Ectodermal cell (in vitro differentiated cells): ENCODE data around the gene GAN.

Experiments
- H3K27ac ChIP-seq: 2 replicates; pipeline ENCODE4 v1.7.0; 2013; ENCODE audit warnings: mild to moderate bottlenecking, low read depth, low read length; ENCODE audit not compliant: insufficient read depth, poor library complexity, severe bottlenecking
- H3K27me3 ChIP-seq: 2 replicates; pipeline ENCODE4 v1.7.0; 2013; ENCODE audit warnings: mild to moderate bottlenecking, low read length; ENCODE audit not compliant: insufficient read depth, control insufficient read depth, poor library complexity, severe bottlenecking
- H3K36me3 ChIP-seq: one replicate; pipeline ENCODE4 v1.7.0; 2013; ENCODE audit warnings: low read length; ENCODE audit not compliant: control insufficient read depth, insufficient read depth
- H3K4me1 ChIP-seq: one replicate; pipeline ENCODE4 v1.7.0; 2013; ENCODE audit warnings: low read length; ENCODE audit not compliant: control insufficient read depth, insufficient read depth
- H3K4me3 ChIP-seq: 2 replicates; pipeline ENCODE4 v1.7.0; 2013; ENCODE audit warnings: low read depth, low read length, control low read depth; ENCODE audit not compliant: insufficient read depth
- H3K9me3 ChIP-seq: 2 replicates; pipeline ENCODE4 v1.7.0; 2013; ENCODE audit warnings: mild to moderate bottlenecking, low read length, moderate library complexity; ENCODE audit not compliant: control insufficient read depth
- WGBS, 2 experiments: methylation state at CpG; one replicate each; pipeline ENCODE4 v1.1.7; 2013; ENCODE audit warnings: missing lambda C conversion rate in 2 of 2; 5-methylcytosine and 5-hydroxymethylcytosine counted together

GAN gene

DNA sequence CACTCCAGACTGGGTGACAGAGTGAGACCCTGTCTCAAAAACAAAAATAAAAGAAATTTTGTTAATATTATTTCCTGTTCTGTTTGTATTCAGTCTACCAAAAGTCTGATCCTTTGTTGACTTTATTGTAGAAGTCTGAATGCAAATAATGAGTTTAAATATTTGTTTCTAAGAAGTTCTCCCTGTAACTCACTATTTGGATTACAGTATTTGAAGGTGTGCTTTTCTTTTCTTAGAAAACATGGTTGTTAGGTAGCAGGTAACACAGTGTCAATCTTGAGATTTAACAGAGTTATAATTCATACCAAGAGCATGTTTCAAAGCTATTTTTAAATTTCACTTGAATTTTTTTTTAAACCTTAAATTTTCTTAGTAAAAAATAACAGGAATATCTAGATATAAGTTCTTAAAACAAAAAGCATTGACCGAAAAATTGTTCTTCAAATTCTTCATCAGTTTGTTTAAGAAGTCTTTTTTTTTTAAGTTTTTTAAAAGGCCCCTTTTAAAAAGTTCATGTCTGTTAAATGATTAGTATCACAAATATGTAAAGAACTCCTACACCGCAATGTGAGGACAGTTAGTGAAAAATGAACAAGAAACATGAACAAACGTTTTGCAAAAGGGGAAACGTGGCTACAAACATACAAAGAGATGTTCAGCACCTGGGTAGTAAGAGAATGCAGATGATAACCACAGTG is 35.0 kb downstream of the GAN start:
- Histone ChIP-seq H3K27me3 (no peaks in the 10 kb centered on the region), H3K36me3 (no peaks in the 10 kb centered on the region), H3K4me1 (no peaks in the 10 kb centered on the region), H3K4me3 (no peak overlapping the region), H3K9me3 (peaks cover 5% of the 10 kb centered on the region), H3K27ac (no peak overlapping the region)
- WGBS, 2 experiments: 92 to 95% methylated on average over 3 of the region's 4 CpGs

DNA sequence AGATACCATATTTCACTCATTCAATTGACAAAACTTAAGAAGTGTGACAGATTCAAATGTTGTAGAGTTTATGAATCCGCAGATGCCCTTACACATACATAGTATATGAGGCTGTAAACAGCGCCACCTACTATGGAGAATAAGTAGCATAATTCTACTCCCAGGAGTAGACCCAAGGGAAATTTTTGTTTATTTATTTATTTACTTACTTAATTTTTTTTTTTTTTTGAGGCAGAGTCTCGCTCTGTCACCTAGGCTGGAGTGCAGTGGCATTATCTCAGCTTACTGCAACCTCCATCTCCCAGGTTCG is 35.5 kb downstream of the GAN start:
- H3K27me3 ChIP-seq: no peaks in the 10 kb centered on the region
- no peak overlapping the region for H3K27ac ChIP-seq

GRCh38 chr16:81353895-81354294 is 39.1 kb downstream of the GAN start:
- Histone ChIP-seq H3K36me3 (peaks cover 4% of the 10 kb centered on the region), H3K9me3 (no peaks in the 10 kb centered on the region), H3K4me1 (no peaks in the 10 kb centered on the region), H3K27me3 (no peaks in the 10 kb centered on the region), H3K27ac (no peak overlapping the region), H3K4me3 (no peak overlapping the region)
- WGBS, 2 experiments: 98 to 99% methylated on average over 3 of the region's 3 CpGs

More for the DNA sequence above, 35.5 kb downstream of the GAN start:
- no peak overlapping the region for H3K4me3 ChIP-seq
- H3K9me3 ChIP-seq: peaks cover 5% of the 10 kb centered on the region
- no peaks in the 10 kb centered on the region for H3K4me1 ChIP-seq
- 94 to 98% methylated on average over 2 to 4 of the region's 4 CpGs for WGBS, 2 experiments
- no peaks in the 10 kb centered on the region for H3K36me3 ChIP-seq

DNA sequence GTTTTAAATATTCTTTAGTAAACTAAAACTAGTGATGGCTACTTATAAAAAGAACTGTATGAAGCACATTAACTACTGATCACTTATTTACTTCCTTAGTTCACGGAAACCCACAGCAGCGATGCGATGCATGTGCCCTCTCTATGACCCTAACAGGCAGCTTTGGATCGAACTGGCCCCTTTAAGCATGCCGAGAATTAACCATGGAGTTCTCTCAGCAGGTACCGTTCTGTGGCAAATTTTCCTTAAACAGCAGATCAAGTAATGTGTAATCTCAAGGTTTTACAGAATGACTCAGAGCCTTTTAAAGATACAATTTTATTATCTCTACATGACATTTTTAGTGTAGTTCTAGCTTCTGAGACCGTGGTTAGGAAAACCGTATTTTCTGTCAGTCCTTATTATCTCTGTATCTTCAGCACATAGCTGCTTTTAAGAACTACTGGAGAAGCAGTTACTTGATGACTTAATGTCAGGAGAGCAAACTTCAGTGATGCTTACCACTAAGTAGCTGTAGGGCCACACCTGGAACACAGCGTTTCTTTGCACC is 43.0 kb downstream of the GAN start:
- Histone ChIP-seq H3K4me3 (no peak overlapping the region), H3K27me3 (no peaks in the 10 kb centered on the region), H3K9me3 (no peaks in the 10 kb centered on the region), H3K27ac (no peak overlapping the region), H3K36me3 (peaks cover 6% of the 10 kb centered on the region), H3K4me1 (no peaks in the 10 kb centered on the region)
- 95 to 96% methylated on average over 8 to 9 of the region's 9 CpGs for WGBS, 2 experiments

DNA sequence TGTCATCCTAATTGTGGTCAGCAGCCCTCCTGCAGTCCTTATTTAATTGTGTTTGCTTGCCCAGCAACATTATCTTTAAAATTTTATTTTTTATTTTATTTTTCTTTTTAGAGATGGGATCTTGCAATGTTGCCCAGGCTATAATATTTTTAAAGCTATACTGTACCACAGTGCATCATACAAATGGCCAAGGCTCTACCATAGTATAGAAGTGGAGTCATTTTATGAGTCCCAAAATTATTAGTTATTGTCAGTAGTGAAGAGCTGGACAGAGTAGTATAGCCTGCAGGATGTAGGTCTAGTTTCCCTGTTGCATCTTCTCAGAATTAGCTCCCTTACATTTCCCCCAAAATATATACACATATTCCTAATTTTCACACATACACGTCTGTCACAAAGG is 44.1 kb downstream of the GAN start:
- Histone ChIP-seq H3K9me3 (no peaks in the 10 kb centered on the region), H3K27ac (no peak overlapping the region), H3K36me3 (peaks cover 13% of the 10 kb centered on the region), H3K4me3 (no peak overlapping the region), H3K4me1 (no peaks in the 10 kb centered on the region), H3K27me3 (no peaks in the 10 kb centered on the region)
- 100% methylated on average over 1 of the region's 1 CpG; no CpG with 5 or more reads in 1 of the 2 experiments for WGBS, 2 experiments

DNA sequence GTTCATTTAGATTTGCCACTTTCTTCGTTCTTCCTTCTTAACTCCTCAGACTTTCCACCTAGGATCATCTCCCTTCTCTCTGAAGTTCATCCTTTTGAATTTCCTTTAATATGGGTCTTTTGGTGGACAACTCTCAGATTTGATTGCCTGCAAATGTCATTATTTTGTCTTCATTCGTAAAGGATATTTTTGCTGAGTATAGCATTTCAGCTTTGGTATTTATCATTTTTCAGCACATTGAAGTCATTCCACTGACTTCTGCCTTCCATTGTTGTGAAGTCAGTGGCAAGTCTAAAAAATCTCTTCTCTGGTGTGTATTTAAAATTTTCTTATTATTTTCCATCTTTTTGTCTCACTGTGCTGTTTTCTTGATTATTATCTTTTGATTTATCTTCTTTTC is 45.4 kb downstream of the GAN start:
- Histone ChIP-seq H3K27ac (no peak overlapping the region), H3K4me3 (no peak overlapping the region), H3K4me1 (no peaks in the 10 kb centered on the region), H3K36me3 (peaks cover 25% of the 10 kb centered on the region), H3K9me3 (no peaks in the 10 kb centered on the region), H3K27me3 (no peaks in the 10 kb centered on the region)
- WGBS, 2 experiments: 100% methylated on average over 1 to 2 of the region's 2 CpGs

DNA sequence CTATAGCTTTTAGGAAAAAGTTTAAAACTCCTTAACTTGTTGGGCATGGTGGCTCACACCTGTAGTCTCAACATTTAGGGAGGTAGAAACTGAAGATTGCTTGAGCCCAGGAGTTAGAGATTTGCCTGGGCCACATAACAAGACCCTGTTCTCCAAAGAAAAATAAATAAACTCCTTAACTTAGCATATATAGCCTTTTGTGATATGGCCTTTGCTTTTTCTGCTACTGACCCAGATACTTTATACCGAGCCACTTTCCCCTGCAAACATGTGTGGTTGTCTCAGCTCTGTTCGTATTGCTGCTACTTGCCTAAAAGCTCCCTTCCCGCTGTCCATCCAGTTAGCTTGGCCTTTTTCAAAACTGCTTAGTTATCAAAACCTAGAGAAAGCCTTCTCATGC is 51.0 kb downstream of the GAN start:
- Histone ChIP-seq H3K27me3 (no peaks in the 10 kb centered on the region), H3K36me3 (peaks cover 23% of the 10 kb centered on the region), H3K27ac (no peak overlapping the region), H3K4me1 (no peaks in the 10 kb centered on the region), H3K4me3 (no peak overlapping the region), H3K9me3 (no peaks in the 10 kb centered on the region)
- WGBS, 2 experiments: 95 to 96% methylated on average over 3 of the region's 3 CpGs

DNA sequence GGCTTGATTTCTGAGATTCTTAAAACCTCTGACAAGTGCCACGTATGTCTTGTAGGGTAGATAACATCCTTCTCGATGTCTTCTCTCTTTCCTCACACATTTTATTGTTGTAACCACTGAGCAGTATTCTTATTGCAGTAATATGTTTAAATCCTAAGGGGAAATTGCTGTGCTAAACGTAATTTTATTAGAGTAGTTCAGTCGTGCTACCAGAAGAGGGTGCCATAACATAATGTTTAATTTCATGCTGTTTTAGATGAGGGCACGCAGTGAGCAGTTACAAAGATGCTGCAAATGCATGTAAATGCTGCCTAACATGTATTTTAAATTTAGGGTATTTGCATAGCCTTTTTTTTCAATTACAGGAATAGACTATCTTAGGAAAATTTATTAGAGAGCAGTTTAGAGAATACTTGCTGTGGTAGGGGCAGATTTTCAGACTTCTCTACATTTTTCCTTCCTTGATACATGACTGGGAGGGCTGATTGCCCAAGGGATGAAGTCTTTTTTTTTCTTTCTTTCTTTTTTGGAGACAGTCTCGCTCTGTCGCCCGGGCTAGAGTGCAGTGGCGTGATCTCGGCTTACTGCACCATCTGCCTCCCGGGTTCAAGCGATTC is 51.7 kb downstream of the GAN start:
- 77 to 79% methylated on average over 11 of the region's 12 CpGs for WGBS, 2 experiments
- Histone ChIP-seq H3K4me1 (no peaks in the 10 kb centered on the region), H3K27ac (no peak overlapping the region), H3K4me3 (no peak overlapping the region), H3K27me3 (no peaks in the 10 kb centered on the region), H3K36me3 (peaks cover 23% of the 10 kb centered on the region), H3K9me3 (no peaks in the 10 kb centered on the region)

- Histone ChIP-seq H3K27me3 (no peaks in the 10 kb centered on the region), H3K36me3 (peaks cover 21% of the 10 kb centered on the region), H3K4me3 (no peak overlapping the region), H3K9me3 (no peaks in the 10 kb centered on the region), H3K4me1 (no peaks in the 10 kb centered on the region), H3K27ac (no peak overlapping the region)
- 97% methylated on average over 5 to 6 of the region's 6 CpGs for WGBS, 2 experiments
Measured at GRCh38 chr16:81367821-81368220, 53.1 kb downstream of the GAN start.

DNA sequence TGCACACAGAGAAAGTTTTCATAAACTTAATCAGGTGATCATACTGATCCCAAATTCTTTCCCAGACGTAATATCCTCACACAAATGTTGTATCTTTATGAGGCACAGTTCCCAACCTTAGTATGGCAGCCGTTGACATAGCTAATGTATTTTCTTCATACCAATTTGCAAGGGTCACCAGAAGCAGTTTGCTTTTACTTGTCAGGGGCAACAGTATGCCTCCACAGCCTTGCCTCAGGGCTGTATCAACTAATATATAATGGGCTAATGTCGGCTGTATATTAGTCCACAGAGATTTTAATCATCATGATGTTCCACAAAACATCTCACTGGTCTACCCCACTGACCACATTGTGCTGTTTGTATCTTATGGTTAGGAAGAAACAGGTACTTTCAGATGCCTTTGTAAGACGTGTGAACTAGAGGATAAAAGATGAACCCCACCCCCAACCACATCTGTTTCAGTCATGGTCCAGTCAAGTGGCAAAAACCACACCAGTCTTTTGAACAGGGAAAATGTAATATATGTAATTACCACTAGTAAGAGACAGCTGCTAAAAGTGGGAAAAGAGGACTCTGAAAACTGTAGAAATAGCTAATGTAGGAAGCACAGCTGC is 55.2 kb downstream of the GAN start:
- Histone ChIP-seq H3K9me3 (no peaks in the 10 kb centered on the region), H3K4me1 (no peaks in the 10 kb centered on the region), H3K36me3 (peaks cover 4% of the 10 kb centered on the region), H3K27ac (no peak overlapping the region), H3K27me3 (no peaks in the 10 kb centered on the region), H3K4me3 (no peak overlapping the region)
- WGBS, 2 experiments: 97 to 98% methylated on average over 2 to 4 of the region's 4 CpGs
